Right atrium auricular region (tissue), 2 donors: ENCODE data around the gene RAB3A. TPM values are rescaled to one million over a fixed set of nuclear protein-coding genes. Genes with fewer than 3 reads are reported as not detected.
A peak's percentile ranks its signal among the peaks of the same experiment; 100 is the strongest.

Experiments used
- DNase-seq: peaks from one replicate; pipeline ENCODE4 v3.0.0-alpha.2; 2019; ENCODE audit warnings: low spot score
- H3K27ac ChIP-seq, 2 donors: fragments of 200-600 bp; sonication (generic); 1 replicate in 1 of 2; 2 replicates in 1 of 2; pipeline ENCODE4 v1.5.1; 2016 to 2019
- H3K27me3 ChIP-seq, 2 donors: fragments of 200-600 bp; sonication (generic); one replicate each; pipeline versions ENCODE4 v1.5.1 to v1.6.0; 2017 to 2019
- H3K36me3 ChIP-seq: fragments of 200-600 bp; sonication (generic); one replicate; pipeline ENCODE4 v1.5.1; 2016
- H3K4me1 ChIP-seq, 2 donors: fragments of 200-600 bp; sonication (generic); one replicate each; pipeline versions ENCODE4 v1.5.1 to v1.6.0; 2017 to 2019
- H3K4me3 ChIP-seq, 2 donors: fragments of 200-600 bp; sonication (generic); 1 replicate in 1 of 2; 2 replicates in 1 of 2; pipeline ENCODE4 v1.5.1; 2017 to 2019; ENCODE audit warnings: mild to moderate bottlenecking in 1 of 2, moderate library complexity in 1 of 2
- H3K9me3 ChIP-seq, 2 donors: fragments of 200-600 bp; sonication (generic); one replicate each; pipeline ENCODE4 v1.5.1; 2019
- total RNA-seq, 2 donors: library from RNA; depleted of rRNA; stranded (reverse); fragments of >200 nt; gene quantifications; one replicate each; pipeline ENCODE4 v1.1.0, GENCODE V29; 2016
- TF ChIP-seq, protein P1 (sequence below), 2 donors: fragments of 200-600 bp; sonication (generic); IDR thresholded peaks; one replicate each; pipeline ENCODE4 v1.5.1; 2019; ENCODE audit warnings: antibody characterized with exemption in 2 of 2

Gene RAB3A
- total RNA-seq, 2 donors from 2014 or later, result 8.6 to 27.0 TPM

DNA sequence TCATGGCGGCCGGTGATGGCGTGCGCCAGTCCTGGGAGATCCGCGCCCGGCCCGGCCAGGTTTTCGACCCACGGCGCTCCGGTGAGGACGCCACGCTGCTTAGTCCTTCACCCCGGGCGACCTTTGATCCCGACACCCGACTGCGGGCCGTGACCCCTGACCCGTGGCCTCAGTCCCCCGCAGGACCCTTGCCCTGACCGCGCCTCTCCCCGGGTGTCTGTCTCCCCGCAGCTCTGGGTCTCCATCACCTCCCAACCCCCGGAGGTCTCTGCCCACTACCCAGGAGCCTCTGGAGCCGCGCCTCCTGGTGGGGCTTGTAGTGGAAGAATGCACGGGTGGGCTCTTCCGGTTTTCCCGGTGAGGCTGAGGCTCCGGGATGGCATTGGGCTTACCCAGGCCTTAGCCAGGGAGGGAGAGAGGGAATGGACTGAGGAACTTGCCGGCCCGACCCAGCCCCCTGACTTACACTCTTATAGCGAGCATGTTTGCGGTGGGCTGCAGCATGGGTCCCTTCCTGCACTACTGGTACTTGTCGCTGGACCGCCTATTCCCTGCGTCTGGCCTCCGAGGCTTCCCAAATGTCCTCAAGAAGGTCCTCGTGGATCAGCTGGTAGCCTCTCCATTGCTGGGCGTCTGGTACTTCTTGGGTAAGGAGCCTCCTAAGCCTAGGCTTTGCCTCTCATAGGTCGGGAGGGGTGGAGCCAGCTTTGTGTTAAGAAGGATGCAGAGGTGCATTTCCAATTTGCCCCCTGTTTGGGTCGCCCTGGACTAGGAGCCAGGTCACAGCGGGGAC is 10.3 kb downstream of the RAB3A start:
- Histone ChIP-seq H3K27me3 (no peaks in the 10 kb centered on the region), H3K36me3 (peaks cover 25% of the 10 kb centered on the region), H3K27ac (peak overlapping the region; percentile 79 to 84), H3K4me1 (peaks cover 0 to 22% of the 10 kb centered on the region in 2 donors), H3K4me3 (peak overlapping the region; percentile 56 to 96), H3K9me3 (no peaks in the 10 kb centered on the region)
- TF ChIP-seq, protein P1, sequence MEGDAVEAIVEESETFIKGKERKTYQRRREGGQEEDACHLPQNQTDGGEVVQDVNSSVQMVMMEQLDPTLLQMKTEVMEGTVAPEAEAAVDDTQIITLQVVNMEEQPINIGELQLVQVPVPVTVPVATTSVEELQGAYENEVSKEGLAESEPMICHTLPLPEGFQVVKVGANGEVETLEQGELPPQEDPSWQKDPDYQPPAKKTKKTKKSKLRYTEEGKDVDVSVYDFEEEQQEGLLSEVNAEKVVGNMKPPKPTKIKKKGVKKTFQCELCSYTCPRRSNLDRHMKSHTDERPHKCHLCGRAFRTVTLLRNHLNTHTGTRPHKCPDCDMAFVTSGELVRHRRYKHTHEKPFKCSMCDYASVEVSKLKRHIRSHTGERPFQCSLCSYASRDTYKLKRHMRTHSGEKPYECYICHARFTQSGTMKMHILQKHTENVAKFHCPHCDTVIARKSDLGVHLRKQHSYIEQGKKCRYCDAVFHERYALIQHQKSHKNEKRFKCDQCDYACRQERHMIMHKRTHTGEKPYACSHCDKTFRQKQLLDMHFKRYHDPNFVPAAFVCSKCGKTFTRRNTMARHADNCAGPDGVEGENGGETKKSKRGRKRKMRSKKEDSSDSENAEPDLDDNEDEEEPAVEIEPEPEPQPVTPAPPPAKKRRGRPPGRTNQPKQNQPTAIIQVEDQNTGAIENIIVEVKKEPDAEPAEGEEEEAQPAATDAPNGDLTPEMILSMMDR (IDR thresholded peaks at IDR 0.05), result no peak
- DNase-seq, result no peak

DNA sequence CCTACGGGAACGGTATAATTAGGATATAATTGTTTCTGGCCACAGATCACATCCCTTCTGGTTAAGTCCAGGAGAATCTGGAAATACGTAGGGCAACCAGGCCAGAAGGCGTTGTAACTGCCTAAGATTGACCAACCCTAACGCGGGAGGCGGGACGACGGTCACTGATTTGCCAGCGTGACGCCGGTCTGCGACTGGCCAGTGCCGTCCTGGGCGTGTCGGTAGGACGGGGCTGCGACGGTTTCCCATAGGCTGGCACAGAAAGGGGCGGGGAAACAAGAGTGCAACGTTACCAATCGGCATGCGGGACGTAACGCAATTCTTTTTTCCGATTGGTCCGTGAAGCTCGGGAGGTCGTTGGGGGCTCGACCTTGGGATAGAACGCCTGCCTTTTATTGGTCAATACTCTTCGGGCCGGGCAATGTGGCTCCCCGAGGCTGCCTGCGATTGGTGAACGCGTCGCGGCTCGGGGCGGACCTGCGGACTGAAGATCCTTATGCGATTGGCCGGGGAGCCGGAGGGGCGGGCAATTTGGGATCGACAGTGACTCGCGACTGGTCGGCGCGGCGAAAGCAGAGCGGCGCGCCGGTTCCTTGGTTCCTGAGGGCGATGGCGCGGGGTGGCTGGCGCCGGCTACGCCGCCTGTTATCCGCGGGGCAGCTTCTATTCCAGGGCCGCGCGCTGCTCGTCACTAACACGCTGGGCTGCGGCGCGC is 11.0 kb downstream of the RAB3A start, which contains the start of gene MPV17L2:
Gene MPV17L2, plus strand, starts transcription at position 546 of the 715 bp plus-strand sequence. Its CDS starts 64 bp downstream, at position 610.
- peak; percentile 100 for DNase-seq
- TF ChIP-seq, protein P1 (IDR thresholded peaks at IDR 0.05), result no peak
- H3K36me3 ChIP-seq, result peaks cover 17% of the 10 kb centered on the region
- no peaks in the 10 kb centered on the region for H3K9me3 ChIP-seq
- H3K27ac ChIP-seq, result peak within 1 kb of the TSS; percentile 93 to 98
- H3K4me1 ChIP-seq, result peaks cover 0 to 22% of the 10 kb centered on the region in 2 donors
- no peaks in the 10 kb centered on the region for H3K27me3 ChIP-seq
- peak within 1 kb of the TSS; percentile 56 to 96 for H3K4me3 ChIP-seq

DNA sequence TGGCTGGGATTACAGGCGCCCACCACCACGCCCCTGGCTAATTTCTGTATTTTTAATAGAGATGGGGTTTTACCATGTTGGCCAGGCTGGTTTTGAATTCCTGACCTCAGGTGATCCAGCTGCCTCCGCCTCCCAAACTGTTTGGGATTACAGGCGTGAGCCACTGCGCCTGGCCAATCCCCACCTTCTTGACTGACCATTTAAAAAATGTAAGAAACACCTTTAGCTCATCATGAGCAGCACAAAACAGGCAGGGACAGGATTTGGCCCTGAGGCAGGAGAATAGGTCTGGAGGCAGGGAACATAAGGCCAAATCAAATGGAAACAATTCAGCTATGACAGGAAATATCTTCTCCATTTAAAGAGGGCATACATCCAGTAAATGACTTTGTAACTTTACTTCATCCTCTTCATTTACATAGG is 12.2 kb downstream of the RAB3A start:
- peaks cover 16% of the 10 kb centered on the region for H3K36me3 ChIP-seq
- H3K27me3 ChIP-seq, result no peaks in the 10 kb centered on the region
- H3K4me1 ChIP-seq, result peaks cover 0 to 22% of the 10 kb centered on the region in 2 donors
- H3K27ac ChIP-seq, result peak overlapping the region; percentile 93 to 98
- DNase-seq, result no peak
- TF ChIP-seq, protein P1 (IDR thresholded peaks at IDR 0.05), result no peak
- H3K9me3 ChIP-seq, result no peaks in the 10 kb centered on the region
- peak overlapping the region; percentile 44 to 59 for H3K4me3 ChIP-seq

DNA sequence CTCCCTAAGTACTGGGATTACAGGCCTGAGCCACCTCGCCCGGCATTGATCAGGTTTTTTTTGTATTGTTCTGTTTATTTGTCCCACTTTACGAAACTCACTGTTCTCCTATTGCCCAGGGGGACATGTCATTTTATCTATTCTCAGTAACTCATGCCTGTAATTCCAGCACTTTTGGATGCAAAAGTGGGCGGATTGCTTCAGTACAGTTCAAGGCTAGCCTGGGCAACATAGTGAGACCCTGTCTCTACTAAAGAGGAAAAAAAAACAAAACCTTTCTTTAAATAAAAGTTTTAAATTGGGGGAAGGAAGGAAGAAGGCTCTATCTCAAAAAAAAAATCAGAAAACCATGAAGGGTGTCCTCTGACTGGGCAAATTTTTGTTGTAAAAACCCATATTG is 13.6 kb downstream of the RAB3A start:
- Histone ChIP-seq H3K36me3 (peaks cover 4% of the 10 kb centered on the region), H3K9me3 (no peaks in the 10 kb centered on the region), H3K4me1 (peaks cover 0 to 22% of the 10 kb centered on the region in 2 donors), H3K4me3 (no peak overlapping the region), H3K27ac (no peak overlapping the region), H3K27me3 (no peaks in the 10 kb centered on the region)
- no peak for DNase-seq
- TF ChIP-seq, protein P1 (IDR thresholded peaks at IDR 0.05), result no peak

DNA sequence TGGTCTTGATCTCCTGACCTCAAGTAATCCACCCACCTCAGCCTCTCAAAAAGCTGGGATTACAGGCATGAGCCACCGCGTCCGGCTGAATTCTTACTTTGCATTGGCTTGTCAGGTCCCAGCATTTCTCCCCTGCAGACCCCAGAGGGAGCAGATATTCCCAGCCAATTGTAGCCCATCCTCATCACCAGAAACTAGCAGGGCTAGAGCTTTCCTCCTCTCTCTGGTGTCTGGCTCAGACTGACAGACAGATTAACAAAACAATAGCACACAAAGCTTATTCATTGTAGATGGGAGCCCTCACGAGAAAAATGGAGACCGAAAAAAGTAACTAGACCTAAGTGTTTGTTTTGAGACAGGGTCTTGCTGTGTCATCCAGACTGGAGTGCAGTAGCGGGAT is 18.3 kb downstream of the RAB3A start:
- H3K9me3 ChIP-seq, result no peaks in the 10 kb centered on the region
- TF ChIP-seq, protein P1 (IDR thresholded peaks at IDR 0.05), result no peak
- no peaks in the 10 kb centered on the region for H3K4me1 ChIP-seq

More for the DNA sequence above, 18.3 kb downstream of the RAB3A start:
- no peak overlapping the region for H3K4me3 ChIP-seq
- DNase-seq, result no peak
- no peak overlapping the region for H3K27ac ChIP-seq
- no peaks in the 10 kb centered on the region for H3K36me3 ChIP-seq
- no peaks in the 10 kb centered on the region for H3K27me3 ChIP-seq
